Measurements from ENCODE around the gene MYBPC1. TPM values are rescaled to one million over a fixed set of nuclear protein-coding genes. Genes with fewer than 3 reads are reported as not detected.

MYBPC1 gene
- total and polyA plus RNA-seq, 9 of the 15 experiments (the other 6 are each of a cell fraction or from before 2014, with no cell fraction given): not detected

- FAIRE-seq: no peak
- in situ Hi-C loops (cut with MboI) (no loop called here), intact Hi-C loops (cut with micrococcal nuclease) (loop anchor here (5.0 kb wide), 1 partner anchor 42 kb away; no protein-coding TSS in a partner anchor)
- no peak overlapping the region for H3K4me3 ChIP-seq
- no peak overlapping the region for H2AFZ ChIP-seq (ENCODE audit: low read depth, low read length)
- H3K9ac ChIP-seq (ENCODE audit: insufficient read depth in 1 of 2, low read depth in 2 of 2, low read length in 2 of 2): no peak overlapping the region
- no TSS peak for BruUV-seq (replicated peaks)
- H3K4me1 ChIP-seq (replicated peaks in 1 of 2; ENCODE audit: control insufficient read depth in 2 of 2, insufficient read depth in 2 of 2, low read length in 2 of 2): peaks cover 3 to 14% of the 10 kb centered on the region in 2 experiments; a peak in 3 of 5 replicates
- no peaks in the 10 kb centered on the region; the same call in 1 of the 2 replicates for H4K20me1 ChIP-seq (replicated peaks; ENCODE audit: control insufficient read depth, insufficient read depth, low read length)
- WGBS (ENCODE audit: insufficient coverage, low coverage, missing lambda C conversion rate): 86% methylated on average over 2 of the region's 2 CpGs
- H3K27ac ChIP-seq (ENCODE audit: extremely low read depth, low read depth, low read length): no peak overlapping the region
- ChIA-PET POLR2A (no interaction called here), CTCF (ENCODE audit: low intra/inter-chr PET ratio) (no interaction called here)
- H3K4me2 ChIP-seq (ENCODE audit: insufficient read depth, low read length): no peak overlapping the region
- peaks cover 49% of the 10 kb centered on the region for H3K36me3 ChIP-seq (ENCODE audit: control insufficient read depth, insufficient read depth, low read length)
- TF ChIP-seq ZNF707 (CRISPR knock-in tag; conservative IDR thresholded peaks at IDR 0.05) (no peak), SIRT6 (IDR thresholded peaks at IDR 0.05; ENCODE audit: low read depth, low read length) (no peak), ARID3A (IDR thresholded peaks at IDR 0.05; ENCODE audit: borderline replicate concordance, low read depth, low read length) (no peak), ZNF175 (CRISPR knock-in tag; IDR thresholded peaks at IDR 0.05; ENCODE audit: low read depth) (no peak), RNF2 (IDR thresholded peaks at IDR 0.05) (no peak), RBM17 (IDR thresholded peaks at IDR 0.05; ENCODE audit: borderline replicate concordance, low read depth, low read length) (no peak), RERE (CRISPR knock-in tag; IDR thresholded peaks at IDR 0.05; ENCODE audit: borderline replicate concordance) (no peak), ESRRA (IDR thresholded peaks at IDR 0.05; ENCODE audit: borderline replicate concordance, low read depth) (no peak), HSF4 (CRISPR knock-in tag; IDR thresholded peaks at IDR 0.05; ENCODE audit: borderline replicate concordance) (no peak), TCF7 (IDR thresholded peaks at IDR 0.05; ENCODE audit: borderline replicate concordance) (no peak), KLF13 (tag; IDR thresholded peaks at IDR 0.05; ENCODE audit: borderline replicate concordance, low read depth) (no peak), ZC3H4 (CRISPR knock-in tag; IDR thresholded peaks at IDR 0.05; ENCODE audit: borderline replicate concordance) (no peak), FOS (IDR thresholded peaks at IDR 0.05; ENCODE audit: extremely low read depth, insufficient read length) (no peak)
- no peaks in the 10 kb centered on the region for H3K9me3 ChIP-seq (replicated peaks; ENCODE audit: control insufficient read depth, insufficient read depth, low read depth, low read length)
- H3K9me1 ChIP-seq (ENCODE audit: control insufficient read depth, insufficient read depth, low read length): no peaks in the 10 kb centered on the region
- H3K79me2 ChIP-seq (ENCODE audit: control insufficient read depth, insufficient read depth, low read length): peaks cover 79% of the 10 kb centered on the region
- no peaks in the 10 kb centered on the region for H3K27me3 ChIP-seq (ENCODE audit: control insufficient read depth in 2 of 2, insufficient read depth in 2 of 2, low read length in 2 of 2)
- ATAC-seq: no peak
- DNase-seq (ENCODE audit: extremely low read depth in 1 of 4, low spot score in 3 of 4): no peak
Observed at GRCh38 chr12:101713930-101714329, 119.2 kb downstream of the MYBPC1 start.

All from K562 (cell line).